WTC11 (cell line): Measurements from ENCODE around the gene UQCRQ. TPM values are rescaled to one million over a fixed set of nuclear protein-coding genes. Genes with fewer than 3 reads are reported as not detected.
A peak's percentile ranks its signal among the peaks of the same experiment; 100 is the strongest.

Experiments used
- ATAC-seq: fragments of 200-7000 bp; cut with Tn5 transposase; 2 replicates; pipeline ENCODE4 v1.10.0; 2021; ENCODE audit warnings: mild to moderate bottlenecking, moderate library complexity
- CTCF ChIA-PET: fragments of 300-600 bp; sonication (Branson Sonifier 250); formaldehyde crosslinking; loops from one replicate; lab custom pipeline; 2021; ENCODE audit warnings: antibody characterized with exemption; lab: Charles Lee
- POLR2A ChIA-PET: fragments of 350-600 bp; sonication (Branson Sonifier 250); formaldehyde crosslinking; loops from one replicate; lab custom pipeline; 2021; ENCODE audit warnings: antibody characterized with exemption; lab: Charles Lee
- DNase-seq: peaks from one replicate; pipeline ENCODE4 v3.0.0; 2021; ENCODE audit warnings: low spot score
- H3K27ac Mint-ChIP-seq: 2 replicates; pipeline ENCODE4 v1.8.0; 2021; ENCODE audit warnings: mixed read lengths
- H3K27me3 Mint-ChIP-seq: 2 replicates; pipeline ENCODE4 v1.8.0; 2021; ENCODE audit warnings: low read depth, mild to moderate bottlenecking, moderate library complexity, mixed read lengths
- H3K36me3 Mint-ChIP-seq: 2 replicates; pipeline ENCODE4 v1.8.0; 2021; ENCODE audit warnings: mixed read lengths
- H3K4me1 Mint-ChIP-seq: 2 replicates; pipeline ENCODE4 v1.8.0; 2022; ENCODE audit warnings: mixed read lengths
- H3K4me3 Mint-ChIP-seq: 2 replicates; pipeline ENCODE4 v1.8.0; 2021; ENCODE audit warnings: mild to moderate bottlenecking, moderate library complexity, mixed read lengths
- H3K9me3 Mint-ChIP-seq: 2 replicates; pipeline ENCODE4 v1.8.0; 2021; ENCODE audit warnings: mixed read lengths
- CREB1 ChIP-seq: sonication (generic); formaldehyde crosslinking; IDR thresholded peaks from 2 replicates; pipeline ENCODE4 v1.8.0; 2023; ENCODE audit warnings: mild to moderate bottlenecking, missing genetic modification reagents
- CREM ChIP-seq: sonication (generic); formaldehyde crosslinking; IDR thresholded peaks from 2 replicates; pipeline ENCODE4 v1.8.1; 2022; ENCODE audit warnings: mild to moderate bottlenecking, missing genetic modification reagents, moderate library complexity
- FOXP1 ChIP-seq: sonication (generic); formaldehyde crosslinking; IDR thresholded peaks from 2 replicates; pipeline ENCODE4 v1.8.0; 2022; ENCODE audit warnings: missing genetic modification reagents, mild to moderate bottlenecking, moderate library complexity, borderline replicate concordance
- FOXP4 ChIP-seq: sonication (generic); formaldehyde crosslinking; IDR thresholded peaks from 2 replicates; pipeline ENCODE4 v1.8.0; 2022; ENCODE audit warnings: mild to moderate bottlenecking, missing genetic modification reagents
- MXD4 ChIP-seq: fragments of 250-450 bp; sonication (Bioruptor Pico); IDR thresholded peaks from 2 replicates; pipeline ENCODE4 v1.8.0; 2021; ENCODE audit warnings: mild to moderate bottlenecking, moderate library complexity, borderline replicate concordance
- MYBL2 ChIP-seq: sonication (generic); formaldehyde crosslinking; IDR thresholded peaks from 2 replicates; pipeline ENCODE4 v1.8.1; 2023; ENCODE audit warnings: mild to moderate bottlenecking, moderate library complexity, missing genetic modification reagents
- NFE2L1 ChIP-seq: sonication (generic); formaldehyde crosslinking; IDR thresholded peaks from 2 replicates; pipeline ENCODE4 v1.8.1; 2023; ENCODE audit warnings: missing genetic modification reagents
- NR3C1 ChIP-seq: sonication (generic); formaldehyde crosslinking; conservative IDR thresholded peaks from 2 replicates; pipeline ENCODE4 v1.8.1; 2023; ENCODE audit warnings: low read depth, mild to moderate bottlenecking, missing genetic modification reagents
- RELA ChIP-seq: sonication (generic); formaldehyde crosslinking; IDR thresholded peaks from 2 replicates; pipeline ENCODE4 v1.8.1; 2022; ENCODE audit warnings: missing genetic modification reagents, mild to moderate bottlenecking, borderline replicate concordance
- TEAD1 ChIP-seq: sonication (generic); formaldehyde crosslinking; IDR thresholded peaks from 2 replicates; pipeline ENCODE4 v1.8.0; 2022; ENCODE audit warnings: mild to moderate bottlenecking, missing genetic modification reagents
- TEAD4 ChIP-seq: sonication (generic); formaldehyde crosslinking; IDR thresholded peaks from 2 replicates; pipeline ENCODE4 v1.8.0; 2022; ENCODE audit warnings: mild to moderate bottlenecking, missing genetic modification reagents
- TP53 ChIP-seq: sonication (generic); formaldehyde crosslinking; IDR thresholded peaks from 2 replicates; pipeline ENCODE4 v1.8.1; 2023; ENCODE audit warnings: mild to moderate bottlenecking, missing genetic modification reagents
- USF2 ChIP-seq: sonication (generic); formaldehyde crosslinking; IDR thresholded peaks from 2 replicates; pipeline ENCODE4 v1.8.1; 2023; ENCODE audit warnings: mild to moderate bottlenecking, missing genetic modification reagents, moderate library complexity
- ZNF317 ChIP-seq: sonication (generic); formaldehyde crosslinking; IDR thresholded peaks from 2 replicates; pipeline ENCODE4 v1.8.1; 2023; ENCODE audit warnings: low read depth, mild to moderate bottlenecking, moderate library complexity, missing genetic modification reagents, borderline replicate concordance
- ZNF423 ChIP-seq: fragments of 250-450 bp; sonication (Bioruptor Pico); IDR thresholded peaks from 2 replicates; pipeline ENCODE4 v2.1.2; 2022; ENCODE audit warnings: mild to moderate bottlenecking, moderate library complexity
- total RNA-seq: library from RNA; stranded (reverse); gene quantifications from 3 replicates; pipeline ENCODE4 v1.2.3, GENCODE V29; 2021
- TF ChIP-seq, protein P1 (sequence below): sonication (generic); formaldehyde crosslinking; IDR thresholded peaks from 2 replicates; pipeline ENCODE4 v1.8.1; 2023; ENCODE audit warnings: mild to moderate bottlenecking, moderate library complexity, missing genetic modification reagents
- TF ChIP-seq, protein P2 (sequence below): sonication (generic); formaldehyde crosslinking; IDR thresholded peaks from 2 replicates; pipeline ENCODE4 v1.8.1; 2022; ENCODE audit warnings: mild to moderate bottlenecking, moderate library complexity, missing genetic modification reagents
- TF ChIP-seq, protein P3 (sequence below): sonication (generic); formaldehyde crosslinking; IDR thresholded peaks from 2 replicates; pipeline ENCODE4 v1.8.0; 2023; ENCODE audit warnings: missing genetic modification reagents, mild to moderate bottlenecking, borderline replicate concordance
- TF ChIP-seq, protein P4 (sequence below): sonication (generic); formaldehyde crosslinking; IDR thresholded peaks from 2 replicates; pipeline ENCODE4 v1.8.1; 2023; ENCODE audit warnings: mild to moderate bottlenecking, missing genetic modification reagents

The UQCRQ gene
- total RNA-seq, 1 experiment from 2014 or later, result 256 TPM

GRCh38 chr5:132825033-132825833 is 41.2 kb upstream of the UQCRQ start:
- peak; percentile 13 for ATAC-seq
- no peaks in the 10 kb centered on the region for H3K9me3 Mint-ChIP-seq
- POLR2A ChIA-PET, result interaction anchor here (1.0 to 1.6 kb wide), 3 partner anchors 41 to 58 kb away, joined by 3 to 13 read pairs (median 3); partner anchors contain the start of genes GDF9 and UQCRQ

More at GRCh38 chr5:132825033-132825833, 41.2 kb upstream of the UQCRQ start:
- Mint-ChIP-seq H3K27ac (no peak overlapping the region), H3K4me3 (peak overlapping the region; percentile 55), H3K4me1 (peaks cover 13% of the 10 kb centered on the region), H3K36me3 (no peaks in the 10 kb centered on the region), H3K27me3 (peaks cover 69% of the 10 kb centered on the region)
- TF ChIP-seq RELA (CRISPR knock-in tag) (peak; percentile 59; the same call in 1 of the 2 replicates), USF2 (CRISPR knock-in tag) (no peak), CREB1 (CRISPR knock-in tag) (no peak), NR3C1 (CRISPR knock-in tag) (0 out of 2 replicates have a peak, but pooled peaks have one; percentile 26), CREM (0 out of 2 replicates have a peak, but pooled peaks have one; percentile 60), TEAD4 (CRISPR knock-in tag) (no peak), ZNF423 (no peak), NFE2L1 (CRISPR knock-in tag) (0 out of 2 replicates have a peak, but pooled peaks have one; percentile 51), ZNF317 (no peak), MYBL2 (CRISPR knock-in tag) (0 out of 2 replicates have a peak, but pooled peaks have one; percentile 56), TEAD1 (CRISPR knock-in tag) (no peak), MXD4 (CRISPR knock-in tag) (no peak), TP53 (CRISPR knock-in tag) (0 out of 2 replicates have a peak, but pooled peaks have one; percentile 48), FOXP4 (CRISPR knock-in tag) (no peak), FOXP1 (CRISPR knock-in tag) (peak; percentile 36; the same call in 1 of the 2 replicates)
- TF ChIP-seq, protein P1, sequence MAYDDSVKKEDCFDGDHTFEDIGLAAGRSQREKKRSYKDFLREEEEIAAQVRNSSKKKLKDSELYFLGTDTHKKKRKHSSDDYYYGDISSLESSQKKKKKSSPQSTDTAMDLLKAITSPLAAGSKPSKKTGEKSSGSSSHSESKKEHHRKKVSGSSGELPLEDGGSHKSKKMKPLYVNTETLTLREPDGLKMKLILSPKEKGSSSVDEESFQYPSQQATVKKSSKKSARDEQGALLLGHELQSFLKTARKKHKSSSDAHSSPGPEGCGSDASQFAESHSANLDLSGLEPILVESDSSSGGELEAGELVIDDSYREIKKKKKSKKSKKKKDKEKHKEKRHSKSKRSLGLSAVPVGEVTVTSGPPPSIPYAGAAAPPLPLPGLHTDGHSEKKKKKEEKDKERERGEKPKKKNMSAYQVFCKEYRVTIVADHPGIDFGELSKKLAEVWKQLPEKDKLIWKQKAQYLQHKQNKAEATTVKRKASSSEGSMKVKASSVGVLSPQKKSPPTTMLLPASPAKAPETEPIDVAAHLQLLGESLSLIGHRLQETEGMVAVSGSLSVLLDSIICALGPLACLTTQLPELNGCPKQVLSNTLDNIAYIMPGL (CRISPR knock-in tag), result peak; percentile 78; the same call in 1 of the 2 replicates
- TF ChIP-seq, protein P2, sequence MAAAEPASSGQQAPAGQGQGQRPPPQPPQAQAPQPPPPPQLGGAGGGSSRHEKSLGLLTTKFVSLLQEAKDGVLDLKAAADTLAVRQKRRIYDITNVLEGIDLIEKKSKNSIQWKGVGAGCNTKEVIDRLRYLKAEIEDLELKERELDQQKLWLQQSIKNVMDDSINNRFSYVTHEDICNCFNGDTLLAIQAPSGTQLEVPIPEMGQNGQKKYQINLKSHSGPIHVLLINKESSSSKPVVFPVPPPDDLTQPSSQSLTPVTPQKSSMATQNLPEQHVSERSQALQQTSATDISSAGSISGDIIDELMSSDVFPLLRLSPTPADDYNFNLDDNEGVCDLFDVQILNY (CRISPR knock-in tag), result peak; percentile 82
- TF ChIP-seq, protein P3, sequence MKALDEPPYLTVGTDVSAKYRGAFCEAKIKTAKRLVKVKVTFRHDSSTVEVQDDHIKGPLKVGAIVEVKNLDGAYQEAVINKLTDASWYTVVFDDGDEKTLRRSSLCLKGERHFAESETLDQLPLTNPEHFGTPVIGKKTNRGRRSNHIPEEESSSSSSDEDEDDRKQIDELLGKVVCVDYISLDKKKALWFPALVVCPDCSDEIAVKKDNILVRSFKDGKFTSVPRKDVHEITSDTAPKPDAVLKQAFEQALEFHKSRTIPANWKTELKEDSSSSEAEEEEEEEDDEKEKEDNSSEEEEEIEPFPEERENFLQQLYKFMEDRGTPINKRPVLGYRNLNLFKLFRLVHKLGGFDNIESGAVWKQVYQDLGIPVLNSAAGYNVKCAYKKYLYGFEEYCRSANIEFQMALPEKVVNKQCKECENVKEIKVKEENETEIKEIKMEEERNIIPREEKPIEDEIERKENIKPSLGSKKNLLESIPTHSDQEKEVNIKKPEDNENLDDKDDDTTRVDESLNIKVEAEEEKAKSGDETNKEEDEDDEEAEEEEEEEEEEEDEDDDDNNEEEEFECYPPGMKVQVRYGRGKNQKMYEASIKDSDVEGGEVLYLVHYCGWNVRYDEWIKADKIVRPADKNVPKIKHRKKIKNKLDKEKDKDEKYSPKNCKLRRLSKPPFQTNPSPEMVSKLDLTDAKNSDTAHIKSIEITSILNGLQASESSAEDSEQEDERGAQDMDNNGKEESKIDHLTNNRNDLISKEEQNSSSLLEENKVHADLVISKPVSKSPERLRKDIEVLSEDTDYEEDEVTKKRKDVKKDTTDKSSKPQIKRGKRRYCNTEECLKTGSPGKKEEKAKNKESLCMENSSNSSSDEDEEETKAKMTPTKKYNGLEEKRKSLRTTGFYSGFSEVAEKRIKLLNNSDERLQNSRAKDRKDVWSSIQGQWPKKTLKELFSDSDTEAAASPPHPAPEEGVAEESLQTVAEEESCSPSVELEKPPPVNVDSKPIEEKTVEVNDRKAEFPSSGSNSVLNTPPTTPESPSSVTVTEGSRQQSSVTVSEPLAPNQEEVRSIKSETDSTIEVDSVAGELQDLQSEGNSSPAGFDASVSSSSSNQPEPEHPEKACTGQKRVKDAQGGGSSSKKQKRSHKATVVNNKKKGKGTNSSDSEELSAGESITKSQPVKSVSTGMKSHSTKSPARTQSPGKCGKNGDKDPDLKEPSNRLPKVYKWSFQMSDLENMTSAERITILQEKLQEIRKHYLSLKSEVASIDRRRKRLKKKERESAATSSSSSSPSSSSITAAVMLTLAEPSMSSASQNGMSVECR (CRISPR knock-in tag), result peak; percentile 43; the same call in 1 of the 2 replicates
- TF ChIP-seq, protein P4, sequence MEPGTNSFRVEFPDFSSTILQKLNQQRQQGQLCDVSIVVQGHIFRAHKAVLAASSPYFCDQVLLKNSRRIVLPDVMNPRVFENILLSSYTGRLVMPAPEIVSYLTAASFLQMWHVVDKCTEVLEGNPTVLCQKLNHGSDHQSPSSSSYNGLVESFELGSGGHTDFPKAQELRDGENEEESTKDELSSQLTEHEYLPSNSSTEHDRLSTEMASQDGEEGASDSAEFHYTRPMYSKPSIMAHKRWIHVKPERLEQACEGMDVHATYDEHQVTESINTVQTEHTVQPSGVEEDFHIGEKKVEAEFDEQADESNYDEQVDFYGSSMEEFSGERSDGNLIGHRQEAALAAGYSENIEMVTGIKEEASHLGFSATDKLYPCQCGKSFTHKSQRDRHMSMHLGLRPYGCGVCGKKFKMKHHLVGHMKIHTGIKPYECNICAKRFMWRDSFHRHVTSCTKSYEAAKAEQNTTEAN, result peak; percentile 66
- CTCF ChIA-PET, result interaction anchor here (0.6 to 3.7 kb wide), 14 partner anchors 11 to 148 kb away, joined by 3 to 42 read pairs (median 4); partner anchors contain the start of genes CCNI2, GDF9, KIF3A and SOWAHA
- DNase-seq, result peak; percentile 71
